H1 (cell line): ENCODE results near the gene P3H3. TPM values are rescaled to one million over a fixed set of nuclear protein-coding genes. Genes with fewer than 3 reads are reported as not detected.
A peak's percentile ranks its signal among the peaks of the same experiment; 100 is the strongest.

Source experiments
- CTCF ChIA-PET: fragments of 300-600 bp; sonication (Branson Sonifier 250); formaldehyde crosslinking; loops from one replicate; lab custom pipeline; 2021; ENCODE audit not compliant: partially characterized antibody; lab: Charles Lee
- POLR2A ChIA-PET: fragments of 300-600 bp; sonication (Branson Sonifier 250); formaldehyde crosslinking; loops from one replicate; lab custom pipeline; 2021; ENCODE audit warnings: inconsistent platforms; ENCODE audit not compliant: partially characterized antibody; lab: Charles Lee
- DNase-seq, 2 experiments: peaks; one replicate each; pipeline versions ENCODE4 v3.0.0 to v3.0.0-alpha.2; 2010 to 2022; ENCODE audit warnings: low spot score in 2 of 2, low read depth in 1 of 2, mixed read lengths in 1 of 2
- FAIRE-seq: peaks from 2 replicates; lab custom pipeline; 2011; peaks lifted over from hg19 to GRCh38; lab: Jason Lieb, UNC
- H2AFZ ChIP-seq: 2 replicates; pipeline ENCODE4 v1.8.1; 2012; ENCODE audit warnings: low read length, inconsistent platforms
- H2AK5ac ChIP-seq: 2 replicates; pipeline ENCODE4 v1.6.1; 2013; ENCODE audit warnings: low read depth, low read length
- H2BK120ac ChIP-seq: replicated peaks from 2 replicates; pipeline ENCODE3; 2013; ENCODE audit warnings: low read depth, low read length, inconsistent platforms
- H2BK12ac ChIP-seq: 2 replicates; pipeline ENCODE4 v1.6.1; 2013; ENCODE audit warnings: low read depth, low read length
- H2BK15ac ChIP-seq: 2 replicates; pipeline ENCODE4 v1.6.1; 2013; ENCODE audit warnings: low read length
- H2BK20ac ChIP-seq: 2 replicates; pipeline ENCODE4 v1.6.1; 2013; ENCODE audit warnings: low read length
- H2BK5ac ChIP-seq: 2 replicates; pipeline ENCODE4 v1.6.1; 2013; ENCODE audit warnings: low read depth, low read length
- H3K14ac ChIP-seq: 2 replicates; pipeline ENCODE4 v1.6.1; 2013; ENCODE audit warnings: inconsistent platforms; ENCODE audit not compliant: insufficient read length
- H3K18ac ChIP-seq: 2 replicates; pipeline ENCODE4 v1.6.1; 2013; ENCODE audit warnings: low read length; ENCODE audit errors: extremely low read depth
- H3K23ac ChIP-seq: 2 replicates; pipeline ENCODE4 v1.6.1; 2013; ENCODE audit warnings: inconsistent platforms; ENCODE audit not compliant: insufficient read length
- H3K23me2 ChIP-seq: 2 replicates; pipeline ENCODE4 v1.6.1; 2013; ENCODE audit warnings: low read depth, low read length
- H3K27ac ChIP-seq: 2 replicates; pipeline ENCODE4 v1.6.1; 2011; ENCODE audit warnings: low read depth, low read length, inconsistent platforms
- H3K27me3 ChIP-seq, 4 experiments: replicated peaks in 1 of 4; 1 replicate in 1 of 4; 2 replicates in 3 of 4; pipeline versions ENCODE4 v1.6.1 to v1.8.1; 2011 to 2013; ENCODE audit warnings: low read length in 3 of 4, mild to moderate bottlenecking in 3 of 4, inconsistent platforms in 2 of 4, mixed read lengths in 2 of 4, moderate library complexity in 1 of 4; ENCODE audit not compliant: control insufficient read depth in 3 of 4, insufficient read depth in 3 of 4; ENCODE audit errors: extremely low read depth in 1 of 4
- H3K36me3 ChIP-seq, 4 experiments: 2 replicates each; pipeline versions ENCODE4 v1.6.1 to v1.8.1; 2011 to 2013; ENCODE audit warnings: mild to moderate bottlenecking in 4 of 4, low read length in 3 of 4, moderate library complexity in 2 of 4, control low read depth in 1 of 4, inconsistent platforms in 1 of 4; ENCODE audit not compliant: insufficient read depth in 4 of 4, control insufficient read depth in 2 of 4
- H3K4ac ChIP-seq: replicated peaks from 2 replicates; pipeline ENCODE3; 2013; ENCODE audit warnings: low read length, low read depth, mixed read lengths, inconsistent platforms; ENCODE audit not compliant: insufficient read length
- H3K4me1 ChIP-seq, 4 experiments: replicated peaks in 1 of 4; 1 replicate in 1 of 4; 2 replicates in 3 of 4; pipeline versions ENCODE4 v1.6.1 to v1.8.1; 2011 to 2013; ENCODE audit warnings: low read length in 3 of 4, inconsistent platforms in 2 of 4, mixed read lengths in 1 of 4; ENCODE audit not compliant: insufficient read depth in 4 of 4, control insufficient read depth in 3 of 4
- H3K4me2 ChIP-seq, 2 experiments: 2 replicates each; pipeline versions ENCODE4 v1.6.1 to v1.8.1; 2011 to 2013; ENCODE audit warnings: low read depth in 2 of 2, low read length in 2 of 2, control low read depth in 1 of 2, inconsistent platforms in 1 of 2, mild to moderate bottlenecking in 1 of 2; ENCODE audit not compliant: insufficient read depth in 1 of 2
- H3K4me3 ChIP-seq, 4 experiments: fragments of 200-600, 300-600 bp in 1 of 4; sonication (generic), shearing (Covaris generic), sonication (Bioruptor Twin) in 1 of 4; 2 replicates each; pipeline versions ENCODE4 v1.5.1 to v1.8.1; 2011 to 2016; ENCODE audit warnings: low read length in 4 of 4, low read depth in 3 of 4, control low read depth in 2 of 4, inconsistent platforms in 2 of 4, mild to moderate bottlenecking in 2 of 4, mixed read lengths in 1 of 4, moderate library complexity in 1 of 4; ENCODE audit not compliant: insufficient read depth in 2 of 4; ENCODE audit errors: extremely low read depth in 1 of 4
- H3K56ac ChIP-seq: replicated peaks from 2 replicates; pipeline ENCODE3; 2013; ENCODE audit warnings: low read depth, mild to moderate bottlenecking, mixed read lengths, low read length, inconsistent platforms; ENCODE audit not compliant: insufficient read length
- H3K79me1 ChIP-seq: 2 replicates; pipeline ENCODE4 v1.6.1; 2013; ENCODE audit warnings: low read depth, low read length, control low read depth
- H3K79me2 ChIP-seq, 2 experiments: 2 replicates each; pipeline versions ENCODE4 v1.6.1 to v1.8.1; 2012 to 2013; ENCODE audit warnings: low read length in 2 of 2, mild to moderate bottlenecking in 2 of 2, inconsistent platforms in 1 of 2; ENCODE audit not compliant: insufficient read depth in 2 of 2, control insufficient read depth in 1 of 2
- H3K9ac ChIP-seq, 4 experiments: replicated peaks in 1 of 4; 1 replicate in 1 of 4; 2 replicates in 3 of 4; pipeline versions ENCODE4 v1.6.1 to v1.8.1; 2011 to 2013; ENCODE audit warnings: low read depth in 3 of 4, low read length in 3 of 4, control low read depth in 2 of 4, mild to moderate bottlenecking in 2 of 4, moderate library complexity in 2 of 4, inconsistent platforms in 1 of 4; ENCODE audit errors: extremely low read depth in 1 of 4
- H3K9me3 ChIP-seq, 2 experiments: 2 replicates each; pipeline versions ENCODE4 v1.6.1 to v1.8.1; 2012 to 2013; ENCODE audit warnings: mild to moderate bottlenecking in 2 of 2, moderate library complexity in 2 of 2, control low read depth in 1 of 2, inconsistent platforms in 1 of 2, low read depth in 1 of 2, low read length in 1 of 2, mixed read lengths in 1 of 2; ENCODE audit not compliant: insufficient read depth in 2 of 2
- H4K20me1 ChIP-seq, 2 experiments: replicated peaks in 1 of 2; 2 replicates each; pipeline versions ENCODE3 to v1.8.1; 2011 to 2013; ENCODE audit warnings: inconsistent platforms in 2 of 2, low read length in 2 of 2, mild to moderate bottlenecking in 1 of 2; ENCODE audit not compliant: insufficient read depth in 2 of 2, control insufficient read depth in 1 of 2
- H4K5ac ChIP-seq: 2 replicates; pipeline ENCODE4 v1.6.1; 2013; ENCODE audit warnings: low read length, low read depth, mixed read lengths, inconsistent platforms; ENCODE audit not compliant: insufficient read length
- H4K8ac ChIP-seq: 2 replicates; pipeline ENCODE4 v1.8.0; 2013; ENCODE audit warnings: mild to moderate bottlenecking, moderate library complexity, low read length, inconsistent platforms; ENCODE audit not compliant: insufficient read depth; ENCODE audit errors: extremely low read depth
- H4K91ac ChIP-seq: replicated peaks from 2 replicates; pipeline ENCODE3; 2013; ENCODE audit warnings: low read length, mixed read lengths, inconsistent platforms; ENCODE audit not compliant: insufficient read length
- ATF3 ChIP-seq: IDR thresholded peaks from 2 replicates; pipeline ENCODE4 v1.6.1; 2011; ENCODE audit warnings: low read depth, mild to moderate bottlenecking, low read length; ENCODE audit not compliant: insufficient read depth
- BCL11A ChIP-seq, 2 experiments: IDR thresholded peaks; one replicate each; pipeline ENCODE4 v1.6.1; 2011; ENCODE audit warnings: low read depth in 2 of 2, low read length in 2 of 2, mild to moderate bottlenecking in 2 of 2
- CTBP2 ChIP-seq: IDR thresholded peaks from 2 replicates; pipeline ENCODE4 v1.7.0; 2011; ENCODE audit warnings: borderline replicate concordance, mild to moderate bottlenecking, moderate library complexity, mixed read lengths, low read length; ENCODE audit not compliant: insufficient read depth, insufficient read length
- EGR1 ChIP-seq: IDR thresholded peaks from 2 replicates; pipeline ENCODE4 v1.6.1; 2011; ENCODE audit warnings: low read depth, low read length, borderline replicate concordance
- KDM1A ChIP-seq: fragments of 200-600, 300-600 bp; sonication (generic); IDR thresholded peaks from 2 replicates; pipeline ENCODE4 v1.7.1; 2016; ENCODE audit warnings: mild to moderate bottlenecking, low read length, borderline replicate concordance
- POLR2AphosphoS5 ChIP-seq: IDR thresholded peaks from 2 replicates; pipeline ENCODE4 v1.6.1; 2011; ENCODE audit warnings: low read depth, low read length
- SIN3A ChIP-seq, 2 experiments: IDR thresholded peaks in 1 of 2; conservative IDR thresholded peaks in 1 of 2; 2 replicates each; pipeline ENCODE4 v1.6.1; 2011 to 2012; ENCODE audit warnings: low read length in 2 of 2, improper control_type of control experiment in 1 of 2, low read depth in 1 of 2, mild to moderate bottlenecking in 1 of 2
- SIRT6 ChIP-seq: IDR thresholded peaks from one replicate; pipeline ENCODE4 v1.7.1; 2012; ENCODE audit warnings: low read length, inconsistent platforms
- SIX5 ChIP-seq: IDR thresholded peaks from 2 replicates; pipeline ENCODE4 v1.6.1; 2011; ENCODE audit warnings: mild to moderate bottlenecking, low read depth, low read length
- SUZ12 ChIP-seq: fragments of 200-600 bp; sonication (generic); IDR thresholded peaks from 2 replicates; pipeline ENCODE4 v1.6.1; 2012; ENCODE audit warnings: mild to moderate bottlenecking, inconsistent platforms, low read length, moderate library complexity, mixed read lengths
- TEAD4 ChIP-seq: IDR thresholded peaks from 2 replicates; pipeline ENCODE4 v1.6.1; 2012; ENCODE audit warnings: low read depth, low read length, inconsistent platforms, mixed read lengths
- WGBS, 2 experiments: shearing (Covaris generic) in 1 of 2; methylation state at CpG; one replicate each; pipeline versions ENCODE4 v1.1.6 to v1.1.7; 2013 to 2015; ENCODE audit warnings: low lambda C conversion rate in 2 of 2, mixed read lengths in 2 of 2, inconsistent platforms in 1 of 2, low coverage in 1 of 2, missing lambda C conversion rate in 1 of 2; ENCODE audit not compliant: insufficient replicate concordance in 2 of 2, insufficient coverage in 1 of 2, insufficient read length in 1 of 2; ENCODE audit errors: extremely low coverage in 1 of 2, missing lambda C conversion rate in 1 of 2; 5-methylcytosine and 5-hydroxymethylcytosine counted together
- polyA plus RNA-seq, 7 experiments: library from polyadenylated mRNA; depleted of rRNA in 3 of 7; stranded (reverse) in 5 of 7; unstranded in 2 of 7; fragments of >200 nt in 5 of 7; fragments of 200-250 nt in 2 of 7; gene quantifications; 1 replicate in 5 of 7; 2 replicates in 1 of 7; 4 replicates in 1 of 7; pipeline versions ENCODE4 v1.2.1 to v1.2.3, GENCODE V29; 2011 to 2013; ENCODE audit warnings: missing spikeins in 2 of 7, mixed read lengths in 2 of 7
- total RNA-seq: library from RNA; stranded (reverse); fragmentation: NEBNext Ultra II Directional; extraction: Animal tissue kit (Norgen Biotek cat#: 25700); gene quantifications from 2 replicates; pipeline ENCODE4 v1.2.1, GENCODE V29; 2021

Gene P3H3
- total and polyA plus RNA-seq, 2 of the 8 experiments (the other 6 are each of a cell fraction or from before 2014, with no cell fraction given), result 22.9 to 43.5 TPM

- FAIRE-seq (no peak), DNase-seq (no peak)
- Histone ChIP-seq H4K8ac (no peak overlapping the region; the same call in 1 of the 2 replicates), H3K14ac (no peak overlapping the region), H2AK5ac (no peak overlapping the region), H3K36me3 (peaks cover 9 to 38% (median 27%) of the 10 kb centered on the region in 4 experiments; a peak in 7 of 8 replicates), H2AFZ (no peak overlapping the region), H2BK5ac (peak overlapping the region; percentile 60; the same call in 1 of the 2 replicates), H3K18ac (no peak overlapping the region), H3K9me3 (no peaks in the 10 kb centered on the region), H3K4ac (no peak overlapping the region), H3K79me1 (peaks cover 2% of the 10 kb centered on the region), H3K4me1 (peaks cover 0 to 14% (median 3%) of the 10 kb centered on the region in 4 experiments; a peak in 5 of 7 replicates), H4K20me1 (peaks cover 0 to 3% of the 10 kb centered on the region in 2 experiments), H2BK120ac (no peak overlapping the region), H3K23me2 (peaks cover 13% of the 10 kb centered on the region), H2BK12ac (no peak overlapping the region), H2BK15ac (no peak overlapping the region), H4K5ac (no peak overlapping the region), H4K91ac (no peak overlapping the region), H3K27me3 (no peaks in the 10 kb centered on the region), H2BK20ac (no peak overlapping the region), H3K56ac (no peak overlapping the region), H3K27ac (no peak overlapping the region), H3K9ac (peak overlapping the region in 1 of 4 experiments; percentile 55; a peak in 3 of 7 replicates), H3K79me2 (peaks cover 0 to 29% of the 10 kb centered on the region in 2 experiments; a peak in 2 of 4 replicates), H3K4me2 (peak overlapping the region; percentile 65 to 96), H3K23ac (no peak overlapping the region), H3K4me3 (peak overlapping the region; percentile 79 to 94 (median 88); a peak in 7 of 8 replicates)
- WGBS, 2 experiments, result 91% methylated on average over 10 of the region's 10 CpGs; no CpG with 5 or more reads in 1 of the 2 experiments
- ChIA-PET CTCF (interaction anchor here (1.8 to 19.8 kb wide), 3 partner anchors 16 to 294 kb away, joined by 4 to 292 read pairs (median 10); partner anchors contain the start of genes GNB3 and P3H3), POLR2A (interaction anchor here (1.0 to 25.7 kb wide), 6 partner anchors 17 to 379 kb away, joined by 3 to 588 read pairs (median 25); partner anchors contain the start of genes C12orf57, GAPDH, GNB3 and GPR162)
- TF ChIP-seq BCL11A (IDR thresholded peaks at IDR 0.05; ENCODE audit: low read depth in 2 of 2, low read length in 2 of 2) (no peak), SIX5 (no peak), SUZ12 (no peak), SIN3A (conservative IDR thresholded peaks at IDR 0.05 in 1 of 2, IDR thresholded peaks at IDR 0.05 in 1 of 2; ENCODE audit: low read depth in 1 of 2, low read length in 2 of 2) (no peak), SIRT6 (no peak), TEAD4 (no peak), EGR1 (no peak), ATF3 (no peak), CTBP2 (no peak), KDM1A (no peak), POLR2AphosphoS5 (no peak; the same call in 1 of the 2 replicates)
Measured at GRCh38 chr12:6849976-6850560, 21.9 kb downstream of the P3H3 start.
